Endodermal cell (in vitro differentiated cells): Measurements from ENCODE around the gene MRPL47. TPM values are rescaled to one million over a fixed set of nuclear protein-coding genes. Genes with fewer than 3 reads are reported as not detected.

Source experiments
- DNase-seq: peaks from one replicate; pipeline ENCODE4 v3.0.0-alpha.2; 2017
- H3K27ac ChIP-seq: 2 replicates; pipeline ENCODE4 v1.5.1; 2013; ENCODE audit warnings: mild to moderate bottlenecking, low read depth, low read length, moderate library complexity
- H3K27me3 ChIP-seq: 2 replicates; pipeline ENCODE4 v1.6.1; 2013; ENCODE audit warnings: mild to moderate bottlenecking, low read length, moderate library complexity; ENCODE audit not compliant: insufficient read depth, control insufficient read depth, poor library complexity, severe bottlenecking
- H3K36me3 ChIP-seq: 2 replicates; pipeline ENCODE4 v1.7.0; 2013; ENCODE audit warnings: mild to moderate bottlenecking, low read length, moderate library complexity; ENCODE audit not compliant: control insufficient read depth, insufficient read depth
- H3K4me1 ChIP-seq: one replicate; pipeline ENCODE4 v1.7.0; 2013; ENCODE audit warnings: low read length; ENCODE audit not compliant: control insufficient read depth, insufficient read depth
- H3K4me3 ChIP-seq: 2 replicates; pipeline ENCODE4 v1.5.1; 2013; ENCODE audit warnings: mild to moderate bottlenecking, low read length, moderate library complexity
- H3K9ac ChIP-seq: 2 replicates; pipeline ENCODE4 v1.6.1; 2013; ENCODE audit warnings: mild to moderate bottlenecking, low read length, moderate library complexity; ENCODE audit not compliant: poor library complexity, severe bottlenecking; ENCODE audit errors: extremely low read depth
- H3K9me3 ChIP-seq: 2 replicates; pipeline ENCODE4 v1.6.1; 2013; ENCODE audit warnings: mild to moderate bottlenecking, low read length, moderate library complexity; ENCODE audit not compliant: control insufficient read depth
- H3K27ac Mint-ChIP-seq: 2 replicates; pipeline ENCODE4 v1.8.0; 2020; ENCODE audit warnings: mixed read lengths
- H3K27me3 Mint-ChIP-seq: 2 replicates; pipeline ENCODE4 v1.8.0; 2021; ENCODE audit warnings: mild to moderate bottlenecking, mixed read lengths; ENCODE audit not compliant: insufficient read depth
- H3K36me3 Mint-ChIP-seq: 2 replicates; pipeline ENCODE4 v1.8.0; 2020; ENCODE audit warnings: low read depth, mixed read lengths
- H3K4me1 Mint-ChIP-seq: 2 replicates; pipeline ENCODE4 v1.8.0; 2020; ENCODE audit warnings: mixed read lengths
- H3K4me3 Mint-ChIP-seq: 2 replicates; pipeline ENCODE4 v1.8.0; 2020; ENCODE audit warnings: mild to moderate bottlenecking, moderate library complexity, mixed read lengths
- H3K9me3 Mint-ChIP-seq: 2 replicates; pipeline ENCODE4 v1.8.0; 2020; ENCODE audit warnings: mild to moderate bottlenecking, mixed read lengths
- CTCF ChIP-seq: fragments of 200-600 bp; sonication (generic); conservative IDR thresholded peaks from 2 replicates; pipeline ENCODE4 v1.5.0; 2021; ENCODE audit warnings: antibody characterized with exemption, mild to moderate bottlenecking
- WGBS, 2 experiments: methylation state at CpG; one replicate each; pipeline versions ENCODE4 v1.1.5 to v1.1.7; 2013; ENCODE audit warnings: missing lambda C conversion rate in 2 of 2, mixed read lengths in 1 of 2; ENCODE audit not compliant: insufficient coverage in 1 of 2, insufficient read length in 1 of 2; 5-methylcytosine and 5-hydroxymethylcytosine counted together
- total RNA-seq, 2 donors: library from RNA; stranded (reverse); fragmentation: NEBNext Ultra II Directional in 1 of 2; extraction: Animal tissue kit (Norgen Biotek cat#: 25700) in 1 of 2; gene quantifications; 2 replicates in 1 of 2; 3 replicates in 1 of 2; pipeline ENCODE4 v1.2.1, GENCODE V29; 2021

MRPL47 gene
- total RNA-seq, 2 donors from 2014 or later = 63.8 to 74.8 TPM

GRCh38 chr3:179642871-179643270 is 38.4 kb upstream of the MRPL47 start:
- WGBS, 2 experiments = 78 to 92% methylated on average over 3 of the region's 3 CpGs
- Mint-ChIP-seq H3K4me1 (peaks cover 5% of the 10 kb centered on the region), H3K4me3 (no peak overlapping the region)

GRCh38 chr3:179640469-179640868 is 36.0 kb upstream of the MRPL47 start:
- Mint-ChIP-seq H3K9me3 (peaks cover 2% of the 10 kb centered on the region), H3K27me3 (no peaks in the 10 kb centered on the region), H3K4me1 (peaks cover 5% of the 10 kb centered on the region), H3K27ac (no peak overlapping the region), H3K4me3 (no peak overlapping the region), H3K36me3 (peaks cover 2% of the 10 kb centered on the region)
- no peak for DNase-seq
- no peaks in the 10 kb centered on the region for H3K36me3 ChIP-seq
- H3K4me1 ChIP-seq = no peaks in the 10 kb centered on the region
- TF ChIP-seq CTCF = no peak
- WGBS, 2 experiments = 97% methylated on average over 1 of the region's 1 CpG; no CpG with 5 or more reads in 1 of the 2 experiments
- H3K27ac ChIP-seq = no peak overlapping the region
- H3K4me3 ChIP-seq = no peak overlapping the region
- no peaks in the 10 kb centered on the region for H3K27me3 ChIP-seq
- H3K9me3 ChIP-seq = no peaks in the 10 kb centered on the region
- H3K9ac ChIP-seq = no peak overlapping the region

More at GRCh38 chr3:179642871-179643270, 38.4 kb upstream of the MRPL47 start:
- no peaks in the 10 kb centered on the region for H3K27me3 ChIP-seq
- no peak for TF ChIP-seq CTCF
- DNase-seq = no peak
- Mint-ChIP-seq H3K27me3 (no peaks in the 10 kb centered on the region), H3K9me3 (peaks cover 2% of the 10 kb centered on the region), H3K27ac (no peak overlapping the region), H3K36me3 (peaks cover 2% of the 10 kb centered on the region)
- H3K9me3 ChIP-seq = no peaks in the 10 kb centered on the region
- H3K27ac ChIP-seq = no peak overlapping the region
- no peak overlapping the region for H3K4me3 ChIP-seq
- H3K9ac ChIP-seq = no peak overlapping the region
- no peaks in the 10 kb centered on the region for H3K36me3 ChIP-seq
- H3K4me1 ChIP-seq = no peaks in the 10 kb centered on the region

- Mint-ChIP-seq H3K9me3 (no peaks in the 10 kb centered on the region), H3K4me3 (no peak overlapping the region), H3K27me3 (no peaks in the 10 kb centered on the region), H3K27ac (no peak overlapping the region), H3K36me3 (peaks cover under 1% of the 10 kb centered on the region), H3K4me1 (no peaks in the 10 kb centered on the region)
- no peaks in the 10 kb centered on the region for H3K4me1 ChIP-seq
- H3K4me3 ChIP-seq = no peak overlapping the region
- no peak overlapping the region for H3K9ac ChIP-seq
- H3K9me3 ChIP-seq = no peaks in the 10 kb centered on the region
- DNase-seq = no peak
- H3K27me3 ChIP-seq = no peaks in the 10 kb centered on the region
- TF ChIP-seq CTCF = no peak
- H3K36me3 ChIP-seq = no peaks in the 10 kb centered on the region
- WGBS, 2 experiments = 60 to 70% methylated on average over 1 to 3 of the region's 3 CpGs
- no peak overlapping the region for H3K27ac ChIP-seq
Observed at GRCh38 chr3:179630753-179631451, 26.5 kb upstream of the MRPL47 start.
